ENCODE measurements around the gene DNAH2. TPM values are rescaled to one million over a fixed set of nuclear protein-coding genes. Genes with fewer than 3 reads are reported as not detected.

The DNAH2 gene
- polyA plus RNA-seq, 2 of the 4 experiments (the other 2 are of a cell fraction), result 0.01 to 0.08 TPM

GRCh38 chr17:7833795-7834541 is 116.4 kb downstream of the DNAH2 start, which contains the start of gene KDM6B:
Gene KDM6B, plus strand, starts transcription at chr17:7834217. Its CDS starts 11,338 bp downstream, at chr17:7845555.
- Histone ChIP-seq H3K4me3 (peak within 1 kb of the TSS; percentile 60), H3K4me2 (peak within 1 kb of the TSS; percentile 96), H3K9me3 (no peaks in the 10 kb centered on the region), H3K4me1 (peaks cover 24% of the 10 kb centered on the region), H3K27ac (peak within 1 kb of the TSS; percentile 76 to 89)
- ChIA-PET POLR2A (interaction anchor here (0.7 to 6.7 kb wide), 7 partner anchors 8 to 23 kb away, joined by 3 to 44 read pairs (median 8); partner anchors contain the start of genes CYB5D1 and NAA38), CTCF (interaction anchor here (0.6 to 25.1 kb wide), 31 partner anchors 4 to 223 kb away, joined by 3 to 677 read pairs (median 5); partner anchors contain the start of genes KDM6B, NAA38, RNF227 and TMEM88)
- DNase-seq (ENCODE audit: low read depth in 1 of 2, low spot score in 1 of 2) (peak; percentile 94 to 95), FAIRE-seq (peak; percentile 92), ATAC-seq (peak; percentile 51 to 78)
- WGBS (ENCODE audit: missing lambda C conversion rate), result under 1% methylated on average over 32 of the region's 49 CpGs
- no peak for TF ChIP-seq CHD2 (IDR thresholded peaks at IDR 0.05; ENCODE audit: low read length, partially characterized antibody)
- TF ChIP-seq, protein P1, sequence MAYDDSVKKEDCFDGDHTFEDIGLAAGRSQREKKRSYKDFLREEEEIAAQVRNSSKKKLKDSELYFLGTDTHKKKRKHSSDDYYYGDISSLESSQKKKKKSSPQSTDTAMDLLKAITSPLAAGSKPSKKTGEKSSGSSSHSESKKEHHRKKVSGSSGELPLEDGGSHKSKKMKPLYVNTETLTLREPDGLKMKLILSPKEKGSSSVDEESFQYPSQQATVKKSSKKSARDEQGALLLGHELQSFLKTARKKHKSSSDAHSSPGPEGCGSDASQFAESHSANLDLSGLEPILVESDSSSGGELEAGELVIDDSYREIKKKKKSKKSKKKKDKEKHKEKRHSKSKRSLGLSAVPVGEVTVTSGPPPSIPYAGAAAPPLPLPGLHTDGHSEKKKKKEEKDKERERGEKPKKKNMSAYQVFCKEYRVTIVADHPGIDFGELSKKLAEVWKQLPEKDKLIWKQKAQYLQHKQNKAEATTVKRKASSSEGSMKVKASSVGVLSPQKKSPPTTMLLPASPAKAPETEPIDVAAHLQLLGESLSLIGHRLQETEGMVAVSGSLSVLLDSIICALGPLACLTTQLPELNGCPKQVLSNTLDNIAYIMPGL (CRISPR knock-in tag; IDR thresholded peaks at IDR 0.05; ENCODE audit: borderline replicate concordance), result 0 out of 2 replicates have a peak, but pooled peaks have one; percentile 32
- no peak for TF ChIP-seq RNF2 (IDR thresholded peaks at IDR 0.05; ENCODE audit: borderline replicate concordance, low read depth)
- no peak for TF ChIP-seq EP300 (IDR thresholded peaks at IDR 0.05)
- no peak for TF ChIP-seq SMC3 (IDR thresholded peaks at IDR 0.05)
- no peak for TF ChIP-seq HOXA7 (CRISPR knock-in tag; IDR thresholded peaks at IDR 0.05)
- TF ChIP-seq, protein P2, sequence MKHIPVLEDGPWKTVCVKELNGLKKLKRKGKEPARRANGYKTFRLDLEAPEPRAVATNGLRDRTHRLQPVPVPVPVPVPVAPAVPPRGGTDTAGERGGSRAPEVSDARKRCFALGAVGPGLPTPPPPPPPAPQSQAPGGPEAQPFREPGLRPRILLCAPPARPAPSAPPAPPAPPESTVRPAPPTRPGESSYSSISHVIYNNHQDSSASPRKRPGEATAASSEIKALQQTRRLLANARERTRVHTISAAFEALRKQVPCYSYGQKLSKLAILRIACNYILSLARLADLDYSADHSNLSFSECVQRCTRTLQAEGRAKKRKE (CRISPR knock-in tag; IDR thresholded peaks at IDR 0.05; ENCODE audit: low read depth), result no peak
- no peak for TF ChIP-seq FOXS1 (CRISPR knock-in tag; IDR thresholded peaks at IDR 0.05)
- no peak for TF ChIP-seq CHD4 (IDR thresholded peaks at IDR 0.05; ENCODE audit: borderline replicate concordance)
- TF ChIP-seq HOXB13 (CRISPR knock-in tag; IDR thresholded peaks at IDR 0.05; ENCODE audit: low read depth), result no peak
- no peak for TF ChIP-seq PBX3 (IDR thresholded peaks at IDR 0.05)
- TF ChIP-seq JUNB (IDR thresholded peaks at IDR 0.05), result no peak
- TF ChIP-seq TFCP2L1 (CRISPR knock-in tag; IDR thresholded peaks at IDR 0.05), result 0 out of 2 replicates have a peak, but pooled peaks have one; percentile 19
- no peak for TF ChIP-seq MYC (IDR thresholded peaks at IDR 0.05; ENCODE audit: borderline replicate concordance, low read length)
- TF ChIP-seq PHF8 (IDR thresholded peaks at IDR 0.05; ENCODE audit: borderline replicate concordance, low read depth), result peak; percentile 15; the same call in 1 of the 2 replicates
- no peak for TF ChIP-seq NR3C1 (IDR thresholded peaks at IDR 0.05)
- no peak for TF ChIP-seq FOSB (CRISPR knock-in tag; IDR thresholded peaks at IDR 0.05)
- TF ChIP-seq CEBPB (IDR thresholded peaks at IDR 0.05), result no peak
- TF ChIP-seq FOSL2 (IDR thresholded peaks at IDR 0.05), result no peak
- TF ChIP-seq FOSL2 (CRISPR knock-in tag; IDR thresholded peaks at IDR 0.05), result no peak
- TF ChIP-seq ZFP36 (IDR thresholded peaks at IDR 0.05; ENCODE audit: borderline replicate concordance, partially characterized antibody), result no peak
- no peak for TF ChIP-seq HDAC2 (IDR thresholded peaks at IDR 0.05)
- TF ChIP-seq SREBF2 (IDR thresholded peaks at IDR 0.05), result no peak
- TF ChIP-seq RARB (CRISPR knock-in tag; IDR thresholded peaks at IDR 0.05), result no peak
- TF ChIP-seq CBX2 (IDR thresholded peaks at IDR 0.05; ENCODE audit: borderline replicate concordance, low read depth), result no peak
- 0 out of 2 replicates have a peak, but pooled peaks have one; percentile 20 for TF ChIP-seq GATA3 (IDR thresholded peaks at IDR 0.05; ENCODE audit: borderline replicate concordance)
- no peak for TF ChIP-seq NPAS2 (CRISPR knock-in tag; IDR thresholded peaks at IDR 0.05; ENCODE audit: borderline replicate concordance)
- TF ChIP-seq ZSCAN20 (CRISPR knock-in tag; IDR thresholded peaks at IDR 0.05), result no peak
- TF ChIP-seq TP53 (CRISPR knock-in tag; IDR thresholded peaks at IDR 0.05), result no peak
- TF ChIP-seq POLR2A (IDR thresholded peaks at IDR 0.05; ENCODE audit: low read length), result no peak
- no peak for TF ChIP-seq HOXB5 (CRISPR knock-in tag; IDR thresholded peaks at IDR 0.05)
- no peak for TF ChIP-seq KDM5A (IDR thresholded peaks at IDR 0.05)
- no peak for TF ChIP-seq RCOR1 (IDR thresholded peaks at IDR 0.05; ENCODE audit: low read depth, low read length)
- TF ChIP-seq, protein P3, sequence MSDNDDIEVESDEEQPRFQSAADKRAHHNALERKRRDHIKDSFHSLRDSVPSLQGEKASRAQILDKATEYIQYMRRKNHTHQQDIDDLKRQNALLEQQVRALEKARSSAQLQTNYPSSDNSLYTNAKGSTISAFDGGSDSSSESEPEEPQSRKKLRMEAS (IDR thresholded peaks at IDR 0.05), result no peak
- no peak for TF ChIP-seq JUN (IDR thresholded peaks at IDR 0.05)
- TF ChIP-seq BHLHE40 (IDR thresholded peaks at IDR 0.05; ENCODE audit: low read depth, low read length), result no peak
- TF ChIP-seq RFX5 (IDR thresholded peaks at IDR 0.05), result no peak
- TF ChIP-seq CBX8 (IDR thresholded peaks at IDR 0.05), result no peak

Data from A549 (cell line).